ENCODE data around the gene SMIM29.

DNA sequence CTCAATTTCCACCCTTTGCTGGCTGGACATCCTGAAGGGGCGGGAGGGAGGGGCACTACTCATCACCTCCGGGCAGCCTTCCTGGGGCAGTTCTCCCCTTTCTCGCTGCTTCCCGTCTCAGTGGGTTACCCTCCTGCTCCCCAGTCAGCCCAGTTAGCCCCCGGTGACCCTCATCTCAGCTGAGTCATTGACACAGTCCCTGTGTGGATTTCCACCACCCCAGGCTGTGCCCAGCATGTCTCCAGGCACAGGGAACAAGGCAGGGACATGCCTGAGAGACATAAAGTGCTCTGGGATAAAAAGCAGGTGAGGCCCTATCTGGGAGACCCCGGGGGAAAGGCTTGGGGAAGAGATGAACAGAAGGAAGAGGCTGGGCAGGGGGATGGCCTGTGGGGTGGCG is 42.1 kb downstream of the SMIM29 start:
- TF ChIP-seq, protein P1, sequence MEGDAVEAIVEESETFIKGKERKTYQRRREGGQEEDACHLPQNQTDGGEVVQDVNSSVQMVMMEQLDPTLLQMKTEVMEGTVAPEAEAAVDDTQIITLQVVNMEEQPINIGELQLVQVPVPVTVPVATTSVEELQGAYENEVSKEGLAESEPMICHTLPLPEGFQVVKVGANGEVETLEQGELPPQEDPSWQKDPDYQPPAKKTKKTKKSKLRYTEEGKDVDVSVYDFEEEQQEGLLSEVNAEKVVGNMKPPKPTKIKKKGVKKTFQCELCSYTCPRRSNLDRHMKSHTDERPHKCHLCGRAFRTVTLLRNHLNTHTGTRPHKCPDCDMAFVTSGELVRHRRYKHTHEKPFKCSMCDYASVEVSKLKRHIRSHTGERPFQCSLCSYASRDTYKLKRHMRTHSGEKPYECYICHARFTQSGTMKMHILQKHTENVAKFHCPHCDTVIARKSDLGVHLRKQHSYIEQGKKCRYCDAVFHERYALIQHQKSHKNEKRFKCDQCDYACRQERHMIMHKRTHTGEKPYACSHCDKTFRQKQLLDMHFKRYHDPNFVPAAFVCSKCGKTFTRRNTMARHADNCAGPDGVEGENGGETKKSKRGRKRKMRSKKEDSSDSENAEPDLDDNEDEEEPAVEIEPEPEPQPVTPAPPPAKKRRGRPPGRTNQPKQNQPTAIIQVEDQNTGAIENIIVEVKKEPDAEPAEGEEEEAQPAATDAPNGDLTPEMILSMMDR (IDR thresholded peaks at IDR 0.05) = no peak
- no peak for TF ChIP-seq POLR2A (IDR thresholded peaks at IDR 0.05)
